ENCODE data around the gene GABBR2. TPM values are rescaled to one million over a fixed set of nuclear protein-coding genes. Genes with fewer than 3 reads are reported as not detected.

The GABBR2 gene
- total RNA-seq, 2 experiments from 2014 or later, result not detected

- ATAC-seq (ENCODE audit: poor library complexity) (no peak), DNase-seq (no peak)
- ChIA-PET CTCF (no interaction called here), POLR2A (no interaction called here)
- Mint-ChIP-seq H3K9me3 (no peaks in the 10 kb centered on the region), H3K4me1 (ENCODE audit: low read depth) (no peaks in the 10 kb centered on the region), H3K27ac (no peak overlapping the region), H3K4me3 (no peak overlapping the region), H3K27me3 (no peaks in the 10 kb centered on the region), H3K36me3 (ENCODE audit: low read depth) (no peaks in the 10 kb centered on the region)
- no peaks in the 10 kb centered on the region for H3K36me3 ChIP-seq (ENCODE audit: insufficient read depth, low read length)
- intact Hi-C loops (cut with DNase I, micrococcal nuclease), result no loop called here
- no peak for TF ChIP-seq CTCF (IDR thresholded peaks at IDR 0.05)
- H3K9me3 ChIP-seq (ENCODE audit: control insufficient read depth in 1 of 2, insufficient read depth in 1 of 2, low read length in 2 of 2), result peaks cover 0 to 7% of the 10 kb centered on the region in 2 experiments
- peaks cover under 1 to 5% of the 10 kb centered on the region in 2 experiments for H3K27me3 ChIP-seq (ENCODE audit: control insufficient read depth in 1 of 2, insufficient read depth in 2 of 2, low read length in 2 of 2)
- no peaks in the 10 kb centered on the region for H3K4me1 ChIP-seq (ENCODE audit: insufficient read depth, low read length)
- H3K27ac ChIP-seq (ENCODE audit: low read depth in 1 of 2, low read length in 2 of 2), result no peak overlapping the region
- H3K4me3 ChIP-seq (ENCODE audit: low read length), result no peak overlapping the region
These were observed 168.8 kb downstream of the GABBR2 start for GRCh38 chr9:98539954-98540353.

- DNase-seq (no peak), ATAC-seq (ENCODE audit: poor library complexity) (no peak)
- Histone ChIP-seq H3K36me3 (ENCODE audit: insufficient read depth, low read length) (no peaks in the 10 kb centered on the region), H3K27ac (ENCODE audit: low read depth in 1 of 2, low read length in 2 of 2) (no peak overlapping the region), H3K27me3 (ENCODE audit: control insufficient read depth in 1 of 2, insufficient read depth in 2 of 2, low read length in 2 of 2) (peaks cover 0 to 5% of the 10 kb centered on the region in 2 experiments), H3K4me3 (ENCODE audit: low read length) (no peak overlapping the region), H3K9me3 (ENCODE audit: control insufficient read depth in 1 of 2, insufficient read depth in 1 of 2, low read length in 2 of 2) (peaks cover 0 to 7% of the 10 kb centered on the region in 2 experiments), H3K4me1 (ENCODE audit: insufficient read depth, low read length) (no peaks in the 10 kb centered on the region)
- intact Hi-C loops (cut with DNase I, micrococcal nuclease), result no loop called here
- Mint-ChIP-seq H3K4me3 (no peak overlapping the region), H3K9me3 (no peaks in the 10 kb centered on the region), H3K27ac (no peak overlapping the region), H3K36me3 (ENCODE audit: low read depth) (no peaks in the 10 kb centered on the region), H3K27me3 (peaks cover under 1% of the 10 kb centered on the region), H3K4me1 (ENCODE audit: low read depth) (no peaks in the 10 kb centered on the region)
- ChIA-PET CTCF (no interaction called here), POLR2A (no interaction called here)
- TF ChIP-seq CTCF (IDR thresholded peaks at IDR 0.05), result no peak
These were observed 170.1 kb downstream of the GABBR2 start for GRCh38 chr9:98538626-98539031.

- Histone ChIP-seq H3K9me3 (ENCODE audit: control insufficient read depth in 1 of 2, insufficient read depth in 1 of 2, low read length in 2 of 2) (peaks cover 0 to 7% of the 10 kb centered on the region in 2 experiments), H3K36me3 (ENCODE audit: insufficient read depth, low read length) (no peaks in the 10 kb centered on the region), H3K27me3 (ENCODE audit: control insufficient read depth in 1 of 2, insufficient read depth in 2 of 2, low read length in 2 of 2) (peaks cover 0 to 5% of the 10 kb centered on the region in 2 experiments), H3K4me1 (ENCODE audit: insufficient read depth, low read length) (no peaks in the 10 kb centered on the region), H3K4me3 (ENCODE audit: low read length) (no peak overlapping the region), H3K27ac (ENCODE audit: low read depth in 1 of 2, low read length in 2 of 2) (no peak overlapping the region)
- H3K4me1 Mint-ChIP-seq (ENCODE audit: low read depth), result no peaks in the 10 kb centered on the region
- no peak overlapping the region for H3K4me3 Mint-ChIP-seq
- peaks cover 5% of the 10 kb centered on the region for H3K27me3 Mint-ChIP-seq
- no peak overlapping the region for H3K27ac Mint-ChIP-seq
- no peaks in the 10 kb centered on the region for H3K9me3 Mint-ChIP-seq
- ATAC-seq (ENCODE audit: poor library complexity) (no peak), DNase-seq (no peak)
- no peak for TF ChIP-seq CTCF (IDR thresholded peaks at IDR 0.05)
- CTCF ChIA-PET, result no interaction called here
- intact Hi-C loops (cut with DNase I, micrococcal nuclease), result no loop called here
- POLR2A ChIA-PET, result no interaction called here
- H3K36me3 Mint-ChIP-seq (ENCODE audit: low read depth), result no peaks in the 10 kb centered on the region
These were observed 170.5 kb downstream of the GABBR2 start for GRCh38 chr9:98538203-98538602.

Measured in CD4-positive, alpha-beta T cell (primary cell).